CD4-positive, alpha-beta T cell treated with Interferon gamma for 1 hour (primary cell): Measurements from ENCODE around the gene CXCL16.
"Not testable (repeated sequence)": the region's sequence is repeated elsewhere in the genome, so short reads cannot be mapped to it uniquely, and the experiment has no call there.

ENCODE experiments used
- DNase-seq: peaks from one replicate; pipeline ENCODE4 v3.0.0-alpha.2; 2020

CXCL16 gene

DNA sequence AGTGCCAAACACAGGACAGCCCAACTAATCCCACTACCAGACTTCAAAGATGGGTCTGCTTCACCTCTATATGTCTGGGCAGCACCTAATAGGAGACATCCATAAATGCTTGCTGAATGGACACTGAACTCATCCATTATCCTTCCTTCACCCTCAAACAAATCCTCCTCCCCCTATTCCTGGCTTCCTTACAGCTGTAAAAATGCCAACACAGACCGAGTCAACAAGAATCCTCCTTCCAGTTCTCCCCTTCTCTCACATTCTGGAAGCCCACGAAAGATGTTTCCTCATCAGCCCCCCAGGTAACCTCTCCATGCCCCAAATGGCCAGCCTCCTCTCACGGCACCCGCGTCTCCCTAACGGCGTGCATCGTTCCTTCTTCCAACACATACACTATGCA, 48.0 kb downstream of the CXCL16 start:
- DNase-seq = no peak

DNA sequence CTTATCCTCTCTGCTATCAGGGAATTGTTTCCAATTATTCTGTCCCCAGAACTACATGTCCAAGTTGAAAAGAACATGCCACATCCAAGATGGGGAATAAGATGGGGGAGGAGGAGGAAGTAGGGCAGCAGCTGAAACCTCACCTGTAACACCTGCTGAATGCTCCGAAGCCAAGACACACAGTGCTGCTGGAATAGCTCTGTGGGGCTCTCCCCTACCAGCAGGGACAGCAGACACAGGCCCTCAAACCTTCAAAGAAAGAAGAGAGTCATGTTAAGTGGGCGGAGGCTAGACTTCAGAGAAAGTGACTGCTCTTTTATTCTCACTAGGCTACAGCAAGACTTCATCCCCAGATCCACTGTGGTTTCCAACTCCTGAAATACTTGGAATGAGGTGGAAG, 49.0 kb downstream of the CXCL16 start:
- DNase-seq = no peak

DNA sequence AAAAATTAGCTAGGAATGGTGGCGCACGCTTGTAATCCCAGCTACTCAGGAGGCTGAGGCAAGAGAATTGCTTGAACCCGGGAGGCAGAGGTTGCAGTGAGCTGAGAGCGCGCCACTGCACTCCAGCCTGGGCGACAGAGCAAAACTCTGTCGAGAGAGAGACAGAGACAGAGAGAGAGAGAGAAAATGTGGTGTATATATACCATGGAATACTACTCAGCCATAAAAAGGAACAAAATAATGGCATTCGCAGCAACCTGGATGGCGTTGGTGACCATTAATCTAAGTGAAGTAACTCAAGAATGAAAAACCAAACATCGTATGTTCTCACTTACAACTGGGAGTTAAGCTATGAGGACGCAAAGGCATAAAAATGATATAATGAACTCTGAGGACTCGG, 49.9 kb downstream of the CXCL16 start:
- DNase-seq = not testable (repeated sequence)

DNA sequence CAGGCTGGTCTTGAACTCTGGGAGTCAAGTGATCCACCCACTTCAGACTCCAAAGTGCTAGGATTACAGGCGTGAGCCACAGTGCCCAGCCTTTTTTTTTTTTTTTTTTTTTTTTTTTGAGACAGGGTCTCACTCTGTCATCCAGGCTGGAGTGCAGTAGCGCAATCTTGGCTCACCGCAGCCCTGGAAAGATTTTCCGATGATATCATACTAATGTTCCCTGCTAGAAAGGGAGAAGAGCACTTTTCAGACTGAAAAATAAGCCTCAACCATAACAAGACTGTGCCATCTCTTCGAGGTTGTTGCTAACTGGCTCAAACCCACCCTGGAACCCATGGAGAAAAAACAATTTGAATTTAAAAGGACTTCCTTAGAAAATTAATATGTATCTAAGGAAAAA, 56.0 kb downstream of the CXCL16 start:
- not testable (repeated sequence) for DNase-seq
